Measurements from ENCODE around the gene TADA3.

The TADA3 gene

GRCh38 chr3:9754678-9755077, 37.6 kb downstream of the TADA3 start:
- Histone ChIP-seq H3F3A (ENCODE audit: insufficient read depth, low read length) (no peaks in the 10 kb centered on the region; the same call in 1 of the 2 replicates), H4K20me1 (ENCODE audit: insufficient read depth, low read length) (no peaks in the 10 kb centered on the region), H2AFZ (ENCODE audit: low read length) (no peak overlapping the region), H3K4me1 (ENCODE audit: low read length) (peaks cover 6% of the 10 kb centered on the region), H3K27ac (ENCODE audit: low read length) (no peak overlapping the region), H3K36me3 (replicated peaks; ENCODE audit: insufficient read depth, low read length) (0 out of 2 replicates have a peak, but pooled peaks cover 3% of the 10 kb centered on the region), H3K9me2 (replicated peaks; ENCODE audit: insufficient read depth, low read length) (no peaks in the 10 kb centered on the region), H3K4me3 (ENCODE audit: low read length) (no peak overlapping the region), H3K27me3 (replicated peaks; ENCODE audit: insufficient read depth, low read length) (no peaks in the 10 kb centered on the region), H3K79me2 (ENCODE audit: low read length) (peaks cover 20% of the 10 kb centered on the region), H3K9me3 (replicated peaks; ENCODE audit: insufficient read depth, low read length) (no peaks in the 10 kb centered on the region), H3K4me2 (ENCODE audit: low read depth, low read length) (no peak overlapping the region), H3K9ac (ENCODE audit: low read length) (no peak overlapping the region)
- no peak for TF ChIP-seq EZH2phosphoT487 (IDR thresholded peaks at IDR 0.05; ENCODE audit: low read length)
- TF ChIP-seq CTCF (IDR thresholded peaks at IDR 0.05; ENCODE audit: low read length), result no peak
- TF ChIP-seq EZH2 (optimal IDR thresholded peaks at IDR 0.05; ENCODE audit: low read depth, low read length), result no peak
- DNase-seq, result no peak

GRCh38 chr3:9750556-9751411, 41.5 kb downstream of the TADA3 start:
- peak overlapping the region; percentile 83; the same call in 1 of the 2 replicates for H3K27ac ChIP-seq (ENCODE audit: low read length)
- no peaks in the 10 kb centered on the region for H3K27me3 ChIP-seq (replicated peaks; ENCODE audit: insufficient read depth, low read length)
- DNase-seq, result no peak
- no peaks in the 10 kb centered on the region for H3K9me3 ChIP-seq (replicated peaks; ENCODE audit: insufficient read depth, low read length)
- H3F3A ChIP-seq (ENCODE audit: insufficient read depth, low read length), result peaks cover 18% of the 10 kb centered on the region
- H4K20me1 ChIP-seq (ENCODE audit: insufficient read depth, low read length), result no peaks in the 10 kb centered on the region
- H3K36me3 ChIP-seq (replicated peaks; ENCODE audit: insufficient read depth, low read length), result peaks cover 3% of the 10 kb centered on the region
- no peaks in the 10 kb centered on the region for H3K9me2 ChIP-seq (replicated peaks; ENCODE audit: insufficient read depth, low read length)
- H2AFZ ChIP-seq (ENCODE audit: low read length), result peak overlapping the region; percentile 99
- H3K4me1 ChIP-seq (ENCODE audit: low read length), result peaks cover 6% of the 10 kb centered on the region
- peak overlapping the region; percentile 99 for H3K4me2 ChIP-seq (ENCODE audit: low read depth, low read length)
- peak overlapping the region; percentile 96 for H3K4me3 ChIP-seq (ENCODE audit: low read length)
- H3K79me2 ChIP-seq (ENCODE audit: low read length), result peaks cover 20% of the 10 kb centered on the region
- H3K9ac ChIP-seq (ENCODE audit: low read length), result peak overlapping the region; percentile 77
- TF ChIP-seq EZH2phosphoT487 (IDR thresholded peaks at IDR 0.05; ENCODE audit: low read length), result no peak
- TF ChIP-seq EZH2 (optimal IDR thresholded peaks at IDR 0.05; ENCODE audit: low read depth, low read length), result no peak

GRCh38 chr3:9749645-9750555, 42.4 kb downstream of the TADA3 start, which contains the start of gene OGG1:
Gene OGG1, plus strand, starts transcription at chr3:9749952. Its CDS starts 335 bp downstream, at chr3:9750287.
- H3K9me2 ChIP-seq (replicated peaks; ENCODE audit: insufficient read depth, low read length), result no peaks in the 10 kb centered on the region
- H3K79me2 ChIP-seq (ENCODE audit: low read length), result peaks cover 20% of the 10 kb centered on the region
- H2AFZ ChIP-seq (ENCODE audit: low read length), result peak within 1 kb of the TSS; percentile 99
- H3K9ac ChIP-seq (ENCODE audit: low read length), result peak within 1 kb of the TSS; percentile 77
- H4K20me1 ChIP-seq (ENCODE audit: insufficient read depth, low read length), result no peaks in the 10 kb centered on the region
- peaks cover 6% of the 10 kb centered on the region for H3K4me1 ChIP-seq (ENCODE audit: low read length)
- no peaks in the 10 kb centered on the region for H3K27me3 ChIP-seq (replicated peaks; ENCODE audit: insufficient read depth, low read length)
- TF ChIP-seq CTCF (IDR thresholded peaks at IDR 0.05; ENCODE audit: low read length) (no peak; the same call in 1 of the 2 replicates), EZH2 (optimal IDR thresholded peaks at IDR 0.05; ENCODE audit: low read depth, low read length) (no peak), EZH2phosphoT487 (IDR thresholded peaks at IDR 0.05; ENCODE audit: low read length) (no peak)
- H3K4me3 ChIP-seq (ENCODE audit: low read length), result peak within 1 kb of the TSS; percentile 96
- H3K4me2 ChIP-seq (ENCODE audit: low read depth, low read length), result peak within 1 kb of the TSS; percentile 99
- H3K9me3 ChIP-seq (replicated peaks; ENCODE audit: insufficient read depth, low read length), result no peaks in the 10 kb centered on the region
- peaks cover 3% of the 10 kb centered on the region for H3K36me3 ChIP-seq (replicated peaks; ENCODE audit: insufficient read depth, low read length)
- peak; percentile 99 for DNase-seq
- H3K27ac ChIP-seq (ENCODE audit: low read length), result peak within 1 kb of the TSS; percentile 83
- H3F3A ChIP-seq (ENCODE audit: insufficient read depth, low read length), result peaks cover 18% of the 10 kb centered on the region

Data from MM.1S (cell line).